ENCODE results near the gene BRSK1.

BRSK1 gene

GRCh38 chr19:55360902-55361301 is 77.1 kb downstream of the BRSK1 start:
- Histone ChIP-seq H3K9me3 (ENCODE audit: control insufficient read depth, insufficient read depth, low read length) (no peaks in the 10 kb centered on the region), H3K36me3 (ENCODE audit: control insufficient read depth, insufficient read depth, low read length) (no peaks in the 10 kb centered on the region), H3K4me1 (ENCODE audit: control insufficient read depth, insufficient read depth, low read length) (peaks cover 7% of the 10 kb centered on the region; the same call in 1 of the 2 replicates), H3K9ac (ENCODE audit: low read depth, low read length) (no peak overlapping the region), H3K4me3 (ENCODE audit: low read depth, low read length) (no peak overlapping the region), H3K27ac (ENCODE audit: low read depth, low read length) (no peak overlapping the region), H3K27me3 (ENCODE audit: control insufficient read depth, insufficient read depth, low read length) (peaks cover 23% of the 10 kb centered on the region)

All from HUES48 (cell line).